K562 (cell line): ENCODE data around the gene RFLNA. TPM values are rescaled to one million over a fixed set of nuclear protein-coding genes. Genes with fewer than 3 reads are reported as not detected.

Experiments used
- MAZ ChIP-seq, 2 experiments: fragments of 450-650 bp in 1 of 2; sonication (generic) in 1 of 2; formaldehyde crosslinking; IDR thresholded peaks in 1 of 2; conservative IDR thresholded peaks in 1 of 2; 2 replicates each; pipeline versions ENCODE4 v1.4.0 to v1.5.0; 2020; ENCODE audit warnings: mild to moderate bottlenecking in 1 of 2, missing genetic modification reagents in 1 of 2
- ZNF407 ChIP-seq: fragments of 450-650 bp; IDR thresholded peaks from 2 replicates; pipeline ENCODE4 v1.6.1; 2016; ENCODE audit warnings: low read depth
- polyA plus RNA-seq, 8 experiments: library from polyadenylated mRNA; depleted of rRNA in 4 of 8; stranded (reverse) in 5 of 8; unstranded in 3 of 8; fragments of >200 nt; fragmentation: Nextera tagmentation in 2 of 8; fragmentation: Illumina TruSeq in 1 of 8; extraction: Ambion mirVana in 2 of 8; extraction: Trizol in 1 of 8; gene quantifications; 2 replicates each; pipeline versions ENCODE4 v1.2.1 to v1.2.3, GENCODE V29; 2011 to 2014; ENCODE audit warnings: inconsistent platforms in 1 of 8, missing spikeins in 1 of 8
- total RNA-seq, 7 experiments: library from RNA; depleted of rRNA in 6 of 7; stranded (reverse); fragments of >200 nt in 6 of 7; fragmentation: Illumina TruSeq in 2 of 7; extraction: Trizol in 2 of 7; gene quantifications; 2 replicates each; pipeline versions ENCODE4 v1.2.1 to v1.2.3, GENCODE V29; 2011 to 2021; ENCODE audit warnings: low replicate concordance in 1 of 7

Gene RFLNA
- total and polyA plus RNA-seq, 9 of the 15 experiments (the other 6 are each of a cell fraction or from before 2014, with no cell fraction given) = not detected

- no peak for TF ChIP-seq MAZ (CRISPR knock-in tag; conservative IDR thresholded peaks at IDR 0.05 in 1 of 2, IDR thresholded peaks at IDR 0.05 in 1 of 2)
- TF ChIP-seq ZNF407 = no peak
- TF ChIP-seq, all 486 proteins: peak for 0
Observed at GRCh38 chr12:124358572-124358971, 63.7 kb downstream of the RFLNA start (continued).
